GM18508 (cell line): Measurements from ENCODE around the gene GLG1.

Experiments
- ATAC-seq: cut with Tn5 transposase; IDR thresholded peaks from one replicate; pipeline ENCODE4 v1.9.1; 2021; ENCODE audit warnings: moderate number of reproducible peaks; ENCODE audit not compliant: insufficient read depth, unreplicated experiment

Gene GLG1

DNA sequence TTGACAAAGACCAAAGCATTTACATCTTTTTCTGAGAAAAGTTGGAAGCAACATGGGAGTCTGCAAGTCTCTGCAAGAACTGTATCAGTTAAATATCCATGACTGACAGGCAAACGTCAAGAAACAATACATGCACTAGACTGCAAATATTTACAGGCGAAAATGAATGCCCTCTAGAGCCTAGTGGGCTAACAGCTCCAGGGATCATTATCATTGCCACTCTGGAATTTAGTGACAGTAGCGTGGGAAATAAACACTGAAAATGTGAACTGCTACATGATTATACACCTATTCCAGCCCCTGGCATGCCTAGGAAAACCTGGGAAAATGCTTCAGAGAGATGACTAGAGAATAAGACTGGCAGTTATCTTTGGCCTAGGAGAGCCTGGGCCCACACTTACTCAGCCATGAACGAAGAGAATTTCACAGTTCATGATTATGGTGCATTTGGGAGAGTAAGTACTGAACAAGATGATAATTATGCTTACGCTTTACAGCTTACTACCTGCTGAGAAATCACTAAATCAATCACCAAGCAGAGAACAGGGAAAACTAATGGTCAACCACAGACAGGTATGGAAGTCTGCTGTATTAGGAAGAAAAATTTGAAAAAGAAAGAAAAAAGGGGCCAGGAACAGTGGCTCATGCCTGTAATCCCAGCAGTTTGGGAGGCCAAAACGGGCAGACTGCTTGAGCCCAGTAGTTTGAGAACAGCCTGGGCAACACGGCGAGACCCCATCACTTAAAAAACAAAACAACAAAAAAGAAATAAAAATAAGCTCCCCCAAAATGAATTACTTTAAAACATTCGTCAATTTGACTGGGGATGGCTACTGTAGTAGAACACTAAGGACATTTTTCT is 119.0 kb downstream of the GLG1 start:
- no peak for ATAC-seq

DNA sequence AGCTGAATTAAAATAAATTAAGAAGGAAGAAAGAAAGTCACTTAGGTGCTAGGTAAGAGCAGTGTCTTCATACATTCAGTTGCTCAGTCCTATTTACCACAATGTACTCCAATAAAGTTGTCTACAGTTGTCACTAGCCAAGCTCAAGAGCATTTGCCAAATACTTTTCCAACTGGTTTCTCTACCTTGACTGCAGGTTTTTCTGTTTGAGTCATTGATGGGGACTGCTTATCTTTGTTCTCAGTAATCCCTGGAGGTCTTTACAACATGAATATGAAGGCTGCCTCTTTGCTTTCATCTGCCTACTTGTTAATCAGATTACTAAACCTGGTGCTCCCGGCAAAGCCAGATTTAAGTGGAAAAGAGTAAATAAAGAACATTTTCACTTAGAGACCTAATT is 121.0 kb downstream of the GLG1 start:
- no peak for ATAC-seq

DNA sequence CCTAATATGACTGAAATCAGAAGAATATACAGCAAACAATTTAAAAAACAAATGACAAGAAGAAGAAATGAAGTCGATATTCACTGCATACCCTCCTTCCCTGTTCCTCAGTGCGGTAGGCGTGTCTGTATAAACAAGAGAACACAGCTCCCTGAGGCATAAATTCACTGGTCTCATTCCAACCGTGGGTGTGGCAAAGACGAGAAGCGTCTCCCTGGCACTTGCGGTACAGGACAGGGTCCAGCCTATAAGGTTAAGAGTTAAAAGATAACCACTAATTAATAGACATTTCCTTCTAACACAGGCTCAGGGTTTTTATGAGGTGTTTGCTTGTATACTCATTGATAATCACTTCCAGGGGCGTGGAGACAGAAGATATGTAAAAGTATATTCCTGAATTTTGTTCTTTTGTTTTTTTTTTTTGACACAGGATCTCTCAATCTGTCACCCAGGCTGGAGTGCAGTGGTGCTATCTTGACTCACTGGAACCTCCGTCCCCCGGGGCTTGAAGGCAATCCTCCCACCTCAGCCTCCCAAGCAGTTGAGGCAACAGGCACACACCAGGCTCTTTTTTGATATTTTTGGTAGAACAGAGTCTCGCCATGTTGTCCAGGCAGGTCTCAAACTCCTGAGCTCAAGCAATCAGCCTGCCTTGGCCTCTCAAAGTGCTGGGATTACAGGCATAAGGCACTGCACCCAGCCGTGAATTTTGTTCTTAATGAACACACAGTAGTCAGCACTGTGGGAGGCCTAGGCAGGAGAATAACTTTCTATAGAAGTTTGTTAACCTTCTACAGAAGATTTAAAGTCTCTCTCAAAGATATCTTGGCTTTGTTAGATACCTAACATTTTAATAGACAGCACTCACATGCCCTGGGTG is 126.5 kb downstream of the GLG1 start:
- no peak for ATAC-seq

DNA sequence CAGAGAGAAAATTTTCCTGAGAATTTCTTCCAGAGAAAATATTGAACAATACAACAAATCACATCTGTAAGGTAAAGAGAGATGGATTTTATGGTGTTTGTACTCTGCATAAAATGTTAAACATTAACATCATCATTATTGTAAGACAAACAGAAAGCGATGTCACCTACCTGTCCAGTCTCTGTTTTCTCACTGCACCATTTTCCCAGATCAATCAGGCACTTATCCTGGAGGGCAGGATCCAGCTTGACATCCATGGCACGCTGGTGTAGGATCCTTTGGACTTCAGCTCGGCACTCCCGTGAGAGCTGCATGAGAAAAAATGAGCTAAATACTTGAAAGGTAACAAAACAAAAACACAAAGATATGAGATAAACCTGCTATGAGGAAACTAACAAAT is 129.7 kb downstream of the GLG1 start:
- no peak for ATAC-seq

DNA sequence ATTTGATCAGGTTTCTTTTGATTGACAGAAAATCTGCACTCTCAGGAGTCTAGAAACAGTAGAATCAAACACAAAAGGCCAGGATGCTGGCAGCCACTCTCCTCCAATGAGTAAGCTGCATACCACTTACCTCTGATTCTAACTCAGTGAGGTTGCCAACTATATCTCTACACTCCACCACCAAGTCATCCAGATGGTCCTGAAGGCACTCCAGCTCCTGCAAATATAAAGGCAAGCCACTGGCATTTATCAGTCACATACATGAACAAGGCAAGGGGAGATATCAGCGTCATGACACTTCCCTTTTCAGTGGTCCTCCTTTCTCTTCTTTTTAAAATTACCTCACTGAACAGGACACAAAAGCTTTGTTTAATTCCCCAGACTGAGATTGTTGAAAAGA is 132.5 kb downstream of the GLG1 start:
- no peak for ATAC-seq

DNA sequence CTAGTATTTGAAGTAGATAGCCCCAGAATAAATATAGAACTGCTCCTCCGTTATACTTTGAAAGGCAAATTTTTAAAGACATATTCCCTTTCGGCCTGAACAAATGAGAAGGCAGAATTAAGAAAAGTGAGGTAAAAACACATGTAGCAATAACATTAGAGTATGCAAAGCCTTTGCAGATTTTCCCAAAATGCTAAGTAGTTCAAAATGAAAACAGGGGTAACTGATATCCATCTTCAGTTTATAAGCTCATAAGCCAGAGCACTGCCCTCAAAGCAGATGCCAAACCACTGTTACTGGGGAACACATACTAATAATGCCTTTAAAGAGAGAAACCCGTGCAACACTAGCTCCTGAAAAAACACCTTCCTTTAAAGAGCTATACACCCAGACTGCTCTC is 134.4 kb downstream of the GLG1 start:
- ATAC-seq = no peak

DNA sequence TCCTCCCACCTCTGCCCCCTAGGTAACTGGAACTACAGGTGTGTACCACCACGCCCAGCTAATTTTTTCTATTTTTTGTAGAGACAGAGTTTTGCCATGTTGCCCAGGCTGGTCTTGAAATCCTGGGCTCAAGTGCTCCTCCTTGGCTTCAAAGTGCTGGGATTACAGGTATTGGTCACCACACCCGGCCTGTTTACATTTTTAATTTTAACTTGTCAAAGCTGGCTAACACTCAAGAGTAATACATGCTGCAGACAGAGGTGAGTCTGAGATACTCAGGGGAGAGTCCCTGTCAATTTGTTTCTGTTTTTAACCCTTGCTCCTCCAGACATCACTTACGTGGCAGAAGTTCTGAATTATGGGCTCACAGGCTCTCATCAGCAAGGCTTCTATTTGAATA is 134.9 kb downstream of the GLG1 start:
- ATAC-seq = no peak

DNA sequence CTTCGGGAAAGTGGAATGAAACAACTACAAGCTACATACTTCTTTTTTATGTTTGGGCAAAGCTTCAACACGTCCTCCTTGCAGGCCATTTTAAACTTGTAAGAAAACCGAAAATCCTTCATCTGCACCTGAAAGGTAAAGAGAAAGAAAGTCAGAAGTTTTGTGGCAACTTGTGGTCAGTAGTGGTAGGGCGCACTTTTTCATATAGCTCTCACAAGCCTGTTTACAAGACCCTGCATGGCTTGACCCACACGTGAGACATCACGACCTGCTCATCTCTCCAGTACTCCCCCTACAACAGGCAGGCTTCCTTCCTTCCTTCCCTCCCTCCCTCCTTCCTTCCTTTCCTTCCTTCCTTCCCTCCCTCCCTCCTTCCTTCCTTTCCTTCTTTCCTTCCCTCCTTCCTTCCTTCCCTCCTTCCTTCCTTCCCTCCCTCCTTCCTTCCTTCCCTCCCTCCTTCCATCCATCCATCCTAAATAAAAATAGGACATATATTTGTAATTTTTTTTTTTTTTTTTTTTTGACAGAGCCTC is 136.9 kb downstream of the GLG1 start:
- no peak for ATAC-seq

DNA sequence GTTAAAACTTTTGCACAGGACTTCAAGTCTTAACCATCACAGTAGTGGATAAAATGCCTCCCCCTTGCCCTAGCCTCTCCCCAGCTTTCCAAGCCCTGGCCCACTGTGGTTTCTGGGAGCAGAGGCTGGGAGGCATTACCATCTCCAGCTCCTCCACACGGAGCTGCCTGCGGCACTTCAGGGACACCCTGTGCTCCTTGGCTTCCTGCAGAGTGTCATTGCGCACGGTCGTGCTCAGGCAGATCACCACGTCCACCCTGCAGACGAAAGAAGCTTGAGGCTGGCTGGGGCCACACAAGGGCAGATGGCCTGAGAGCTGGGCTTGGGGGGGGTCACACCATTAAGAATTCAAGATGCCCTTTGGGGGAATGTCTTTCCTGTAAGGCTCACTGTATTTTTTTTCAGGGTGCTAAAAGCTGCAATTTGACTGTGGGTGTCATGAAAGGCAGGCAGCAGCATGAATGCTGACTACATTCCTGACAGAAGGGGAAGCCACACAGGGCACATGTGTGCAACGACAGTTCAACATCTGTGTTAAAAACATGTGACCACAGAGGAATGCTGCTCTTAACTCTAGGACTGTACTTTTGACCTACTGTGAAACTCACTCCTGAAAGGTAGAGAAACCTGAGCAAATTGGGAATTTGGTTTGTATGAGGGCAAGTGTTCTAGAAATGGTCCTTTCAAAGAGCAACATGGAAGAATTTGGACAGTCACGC is 137.9 kb downstream of the GLG1 start:
- ATAC-seq = no peak

DNA sequence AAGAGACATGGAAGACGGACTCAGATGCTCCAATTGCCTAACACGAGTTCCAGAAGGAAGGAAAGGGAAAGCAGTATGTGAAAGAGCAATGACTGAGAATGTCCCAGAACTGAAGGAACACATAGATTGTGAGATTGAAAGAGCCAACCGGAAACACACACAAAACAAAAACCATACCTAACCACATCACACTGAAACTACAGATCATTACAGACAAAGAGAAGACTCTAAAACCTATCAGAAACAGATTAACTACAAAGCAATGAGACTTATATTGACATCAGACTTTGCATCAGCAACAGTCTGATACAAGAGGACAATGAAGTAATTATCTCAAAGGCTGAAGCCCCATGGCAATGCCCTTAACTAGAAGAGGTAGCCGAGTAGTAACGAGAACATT is 140.0 kb downstream of the GLG1 start:
- no peak for ATAC-seq

DNA sequence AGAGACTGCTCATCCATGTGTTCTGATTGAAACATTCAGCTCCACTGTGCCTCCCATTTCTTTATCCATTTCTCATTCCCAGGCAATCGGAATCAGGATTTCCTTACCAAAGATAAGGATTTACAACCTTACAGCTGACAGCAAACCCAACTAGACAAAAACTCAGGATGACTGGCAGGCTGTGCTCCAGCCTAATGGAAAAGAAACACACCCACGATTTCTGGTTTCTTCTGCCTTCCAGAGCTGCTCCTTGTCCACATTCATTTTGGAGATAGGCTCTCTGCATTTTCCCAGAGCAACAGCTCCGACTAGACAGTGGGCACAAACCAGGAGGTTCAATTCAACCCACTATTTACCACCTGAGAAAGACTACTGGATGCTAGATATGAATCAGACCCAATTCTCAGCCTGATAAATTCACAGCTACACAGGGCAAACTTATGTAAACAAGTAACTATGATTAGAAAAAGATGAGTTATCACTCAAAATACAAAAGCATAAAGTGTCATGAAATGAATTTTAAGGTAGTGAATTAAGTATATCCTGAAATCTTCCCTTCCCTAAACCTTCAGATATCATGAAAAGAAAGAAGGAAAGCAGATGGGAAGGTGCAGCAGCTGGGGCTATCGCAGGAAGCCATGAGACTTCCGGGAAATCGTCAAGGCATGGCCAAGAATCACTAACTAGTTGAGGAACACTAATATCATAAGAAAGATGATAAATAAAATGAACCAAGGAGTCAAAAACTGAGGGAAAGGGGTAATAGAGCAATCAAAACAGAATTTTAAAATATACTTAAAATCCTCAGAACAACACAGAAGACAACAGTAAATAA is 140.8 kb downstream of the GLG1 start:
- ATAC-seq = no peak

DNA sequence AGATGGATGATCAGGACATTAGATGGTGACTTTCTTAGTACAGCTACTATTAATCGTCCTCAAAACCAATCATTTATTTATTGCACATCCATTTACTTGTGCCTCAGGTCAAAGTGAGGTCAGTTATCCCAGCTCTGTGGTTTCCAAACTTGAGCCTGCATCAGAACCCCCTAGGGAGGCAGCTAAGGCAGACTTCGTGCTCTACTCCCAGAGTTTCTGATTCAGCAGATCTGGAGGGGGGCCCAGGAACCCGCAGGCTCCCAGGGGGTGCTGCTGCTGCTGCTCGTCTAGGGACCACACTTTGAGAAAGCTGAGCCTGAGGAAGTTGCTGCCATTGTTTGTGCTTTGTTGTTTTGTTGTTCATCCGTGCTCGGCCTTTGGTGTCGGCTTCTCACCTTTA is 141.6 kb downstream of the GLG1 start:
- ATAC-seq = no peak

DNA sequence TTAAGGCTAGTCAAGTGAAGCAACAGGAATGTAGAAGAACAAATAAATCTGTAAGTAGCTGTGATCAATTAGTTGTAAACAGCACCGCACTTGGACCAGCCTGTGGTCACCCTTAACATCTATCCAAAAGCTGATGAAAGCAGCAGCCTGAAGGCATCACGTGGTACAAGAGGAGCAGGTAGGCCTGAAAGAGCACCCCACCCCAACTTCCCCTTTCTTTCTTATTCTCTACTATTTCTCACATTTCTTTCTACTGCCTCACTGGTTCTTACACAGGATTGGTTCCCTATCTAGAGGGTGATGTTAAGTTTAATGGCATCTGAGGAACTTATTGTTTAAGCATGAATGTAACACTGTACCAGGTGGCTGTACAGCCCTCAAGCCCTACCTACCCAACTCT is 143.0 kb downstream of the GLG1 start:
- ATAC-seq = no peak

DNA sequence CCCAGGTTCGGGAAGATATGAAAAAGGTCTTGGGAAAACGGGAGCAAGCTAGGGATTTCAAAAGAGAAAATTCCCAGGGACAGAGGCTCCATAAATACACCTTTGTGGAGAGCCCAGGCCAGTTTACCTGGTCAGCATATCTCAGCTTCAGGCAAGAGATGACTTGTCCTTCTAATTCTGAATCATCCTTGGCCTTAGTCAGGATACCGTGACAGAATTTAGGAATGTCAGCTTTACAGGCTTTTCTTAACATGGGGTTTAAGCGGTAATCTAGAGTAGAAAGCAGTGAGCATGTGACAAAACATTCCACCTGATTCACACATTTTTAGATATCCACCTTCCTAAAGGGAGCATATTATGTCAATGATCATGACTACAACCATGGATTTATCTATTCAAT is 144.6 kb downstream of the GLG1 start:
- no peak for ATAC-seq

DNA sequence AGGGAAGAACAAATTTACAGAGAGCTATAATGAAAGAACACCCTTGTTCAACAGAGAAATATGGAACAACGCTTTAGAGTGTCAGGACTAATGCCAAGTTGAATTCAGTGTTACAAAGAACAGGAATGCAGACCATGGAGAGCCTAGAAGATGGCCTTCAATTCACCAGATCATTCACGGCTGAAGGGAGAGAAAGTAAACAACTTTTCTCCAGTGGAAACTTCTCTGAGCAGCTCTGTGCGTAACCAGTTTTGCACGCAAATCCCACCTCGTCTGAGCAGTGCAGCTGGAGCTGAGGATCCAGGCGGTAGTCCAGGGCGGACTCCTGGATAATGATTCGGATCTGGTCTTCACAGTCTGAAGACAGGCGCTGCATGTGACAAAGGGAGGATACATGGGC is 145.1 kb downstream of the GLG1 start:
- no peak for ATAC-seq

DNA sequence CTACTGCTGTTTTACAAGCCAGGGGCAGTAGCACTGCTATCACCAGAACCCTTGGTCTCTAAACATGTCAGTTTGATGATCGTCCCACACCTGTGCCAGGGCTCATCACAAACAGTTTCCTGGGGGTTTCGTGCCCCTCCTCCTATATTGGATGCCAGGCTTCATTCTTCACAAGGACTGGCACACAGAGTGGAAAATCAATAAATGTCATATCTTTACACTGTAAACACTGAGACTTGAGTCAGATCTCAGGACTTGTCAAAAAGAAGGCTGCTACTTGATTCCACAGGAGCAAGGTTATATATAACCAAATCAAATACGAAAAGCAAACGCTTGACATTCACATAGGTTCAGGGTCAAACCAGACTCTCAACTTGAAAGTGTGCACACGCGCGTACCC is 146.4 kb downstream of the GLG1 start:
- ATAC-seq = no peak

DNA sequence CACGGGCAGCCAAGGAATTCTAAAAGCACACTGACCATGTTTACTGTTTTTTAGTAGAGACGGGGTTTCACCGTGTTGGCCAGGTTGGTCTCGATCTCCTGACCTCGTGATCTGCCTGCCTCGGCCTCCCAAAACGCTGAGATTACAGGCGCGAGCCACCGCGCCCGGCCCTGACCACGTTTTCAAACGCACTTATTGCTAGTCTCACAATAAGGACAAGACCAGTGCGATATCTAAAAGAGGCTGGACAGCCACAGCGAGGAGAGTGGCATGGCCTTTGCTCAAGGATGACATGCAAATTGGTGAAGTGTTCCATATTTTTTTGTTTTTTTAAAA is 150.7 kb downstream of the GLG1 start:
- no peak for ATAC-seq

DNA sequence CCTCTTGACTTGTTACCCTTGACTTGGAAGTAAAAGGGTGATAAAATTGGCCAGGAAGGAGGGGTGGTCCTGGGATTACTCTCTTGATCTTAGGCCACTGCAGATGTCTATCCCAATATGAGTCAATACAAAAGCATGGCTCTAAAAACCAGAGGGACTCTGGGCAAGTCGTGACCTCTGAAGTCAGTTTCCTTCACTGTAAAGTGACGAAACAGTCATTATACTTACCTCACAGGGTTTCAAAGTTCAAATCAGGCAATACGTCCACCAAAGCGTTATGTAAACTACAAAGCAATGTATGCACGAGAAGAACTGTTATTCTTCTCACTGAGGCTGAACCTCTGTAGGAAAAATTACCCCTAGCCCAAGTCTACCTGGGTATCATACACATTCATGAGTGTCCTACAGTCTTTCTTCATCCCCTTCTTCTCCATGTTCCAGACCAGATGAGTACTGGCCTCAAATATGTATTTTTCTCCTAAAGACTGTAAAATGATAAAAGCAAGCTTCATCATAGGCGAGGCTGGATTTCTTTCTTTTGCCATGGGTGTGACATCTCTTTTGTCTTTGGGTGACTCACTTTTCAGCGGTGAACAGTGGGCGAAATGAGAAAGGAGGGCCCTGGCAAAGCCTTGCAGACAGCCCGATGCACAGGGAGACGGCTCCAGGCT is 151.2 kb downstream of the GLG1 start:
- no peak for ATAC-seq

DNA sequence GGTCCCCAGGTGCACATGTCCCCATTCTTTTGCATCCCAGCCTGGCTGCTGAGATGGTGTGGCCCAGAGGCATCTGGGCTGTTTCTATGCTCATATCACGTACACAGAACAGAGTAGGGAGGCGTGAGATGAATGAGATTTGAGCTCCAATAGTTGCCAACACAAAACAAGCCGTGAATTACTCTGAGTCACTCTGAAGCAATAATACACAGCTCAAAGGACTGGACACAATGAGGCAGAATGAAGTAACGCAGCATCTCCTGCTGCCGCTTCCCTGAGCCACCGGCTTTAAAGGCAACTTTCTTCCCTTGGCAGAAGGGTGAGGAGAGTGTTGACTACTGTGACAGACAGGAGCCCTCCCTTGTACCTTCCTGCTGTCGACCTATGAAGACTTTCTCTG is 151.7 kb downstream of the GLG1 start:
- no peak for ATAC-seq
